Stimulated activated CD4-positive, alpha-beta T cell treated with anti-CD3 and anti-CD28 coated beads, Interleukin-15, amount 100 ng/mL, for 48 hours (primary cell): ENCODE measurements around the gene CCDC158.

Experiments
- DNase-seq, 2 donors: peaks; one replicate each; pipeline ENCODE4 v3.0.0-alpha.2; 2020; ENCODE audit warnings: low read depth in 2 of 2

Gene CCDC158

DNA sequence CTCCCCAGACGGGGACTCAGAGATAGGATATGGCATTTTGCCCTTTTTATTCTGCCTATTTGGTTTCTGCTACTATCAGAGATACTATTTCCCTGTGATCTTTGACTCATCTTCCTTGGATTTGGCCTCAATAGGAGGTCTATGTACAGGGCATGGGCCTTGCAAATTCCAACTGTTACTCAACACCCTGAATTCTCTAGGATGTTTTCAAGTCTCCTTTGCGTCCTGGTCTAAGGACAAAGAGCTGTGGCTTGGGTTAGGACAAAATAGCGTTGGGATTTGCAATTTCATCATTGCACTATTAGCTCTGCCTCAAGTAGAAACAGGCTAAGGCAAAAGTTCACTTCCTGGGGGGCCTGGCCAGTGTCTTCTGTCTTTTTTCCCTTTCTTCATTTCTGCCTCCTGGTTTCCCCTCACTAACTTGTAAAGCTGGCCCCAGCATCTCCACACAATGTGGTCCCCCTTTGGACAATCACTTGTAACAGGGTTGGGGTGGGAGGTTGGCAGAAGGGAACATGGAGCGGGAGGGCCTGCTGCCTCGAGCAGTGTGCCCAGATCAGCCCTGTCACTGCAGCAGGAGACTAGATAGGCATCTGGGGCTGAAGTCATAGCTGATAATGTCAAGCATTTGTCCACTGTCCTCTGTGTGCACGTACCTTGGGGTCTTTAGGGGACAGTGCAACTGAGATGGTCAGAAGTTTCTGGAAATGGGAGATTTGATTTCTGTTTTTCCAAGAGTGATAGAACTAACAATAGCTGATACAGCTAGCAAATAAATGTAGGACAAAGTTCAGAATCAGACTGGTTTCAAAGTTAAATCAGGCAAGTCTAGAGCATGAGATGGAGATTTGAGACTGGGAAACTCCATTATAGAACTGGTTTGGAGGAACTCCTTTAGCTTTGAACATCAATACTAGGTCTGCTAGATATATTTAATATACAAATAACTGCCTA, 140.2 kb downstream of the CCDC158 start:
- no peak for DNase-seq

DNA sequence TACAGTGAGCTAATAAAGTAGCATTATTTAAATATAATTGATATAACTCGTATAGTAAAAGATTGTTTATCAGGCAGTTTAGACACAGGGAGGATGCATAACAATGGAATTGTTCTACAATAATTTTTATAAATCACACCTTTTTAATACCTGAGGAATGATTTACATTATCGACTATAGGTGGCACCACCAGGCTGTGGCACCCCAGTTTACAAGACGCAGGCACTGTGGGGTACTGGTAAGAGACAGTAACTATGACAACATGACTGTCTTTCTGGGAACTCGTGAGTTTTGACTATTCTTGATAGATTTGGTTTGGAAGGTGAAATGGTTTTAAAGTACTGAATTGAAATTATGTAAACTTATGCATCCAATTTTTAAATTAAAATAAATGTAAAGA, 141.5 kb downstream of the CCDC158 start:
- no peak for DNase-seq

DNA sequence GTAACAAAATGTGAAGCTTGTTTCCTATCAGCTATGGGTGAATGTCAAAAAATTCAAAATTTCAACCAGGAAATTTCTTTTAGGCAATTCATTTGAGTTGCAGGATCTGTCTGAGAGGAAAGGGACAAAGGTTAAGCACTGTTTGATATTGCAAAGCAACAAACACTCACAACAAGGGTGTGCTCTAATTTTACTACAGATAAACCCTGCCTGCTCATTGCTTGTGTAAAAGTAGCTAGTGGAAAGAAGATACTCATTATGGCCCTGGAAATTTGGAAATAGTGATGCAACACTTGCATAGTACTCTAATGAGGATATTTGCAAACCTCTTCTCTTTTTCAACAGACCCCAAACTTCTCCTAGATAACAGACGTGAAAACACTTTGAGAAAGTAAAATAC, 142.4 kb downstream of the CCDC158 start:
- no peak for DNase-seq

DNA sequence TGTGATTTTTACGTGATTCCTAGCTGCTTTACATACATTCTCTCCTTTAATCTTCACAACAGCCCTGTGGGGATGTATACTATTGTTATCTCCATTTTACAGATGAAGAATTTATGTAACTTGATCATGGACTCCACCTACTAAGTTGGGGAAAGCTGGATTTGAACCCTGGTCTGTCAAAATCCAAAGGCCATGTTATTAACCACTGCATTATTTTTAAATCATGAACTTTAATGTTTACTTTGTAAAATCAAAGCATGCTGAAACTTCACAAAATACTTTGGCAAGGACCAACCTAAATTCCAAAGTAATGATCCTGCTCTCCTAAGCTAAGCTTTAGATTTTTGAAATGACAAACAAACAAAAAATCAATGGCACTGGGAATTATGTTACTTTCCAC, 143.3 kb downstream of the CCDC158 start:
- DNase-seq, result no peak

DNA sequence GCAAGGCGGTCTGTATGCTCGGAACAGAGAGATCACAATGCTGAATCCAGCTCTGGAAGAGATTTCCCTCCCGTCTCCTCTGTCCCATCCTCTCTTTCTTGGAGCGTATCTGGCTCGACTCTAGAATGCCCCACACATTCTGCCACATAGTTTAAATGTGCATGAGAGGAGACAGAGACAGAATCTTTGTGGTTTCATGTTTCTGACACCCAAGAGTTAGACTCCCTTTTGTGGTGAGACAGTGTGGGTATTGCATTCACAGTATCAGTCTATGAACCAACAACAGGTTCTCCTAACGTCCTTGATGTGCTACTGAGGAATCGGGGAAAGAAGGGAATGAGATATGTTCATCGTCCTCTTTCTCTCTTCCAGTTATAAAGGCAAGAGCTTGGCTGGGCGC, 144.1 kb downstream of the CCDC158 start:
- DNase-seq, result no peak

DNA sequence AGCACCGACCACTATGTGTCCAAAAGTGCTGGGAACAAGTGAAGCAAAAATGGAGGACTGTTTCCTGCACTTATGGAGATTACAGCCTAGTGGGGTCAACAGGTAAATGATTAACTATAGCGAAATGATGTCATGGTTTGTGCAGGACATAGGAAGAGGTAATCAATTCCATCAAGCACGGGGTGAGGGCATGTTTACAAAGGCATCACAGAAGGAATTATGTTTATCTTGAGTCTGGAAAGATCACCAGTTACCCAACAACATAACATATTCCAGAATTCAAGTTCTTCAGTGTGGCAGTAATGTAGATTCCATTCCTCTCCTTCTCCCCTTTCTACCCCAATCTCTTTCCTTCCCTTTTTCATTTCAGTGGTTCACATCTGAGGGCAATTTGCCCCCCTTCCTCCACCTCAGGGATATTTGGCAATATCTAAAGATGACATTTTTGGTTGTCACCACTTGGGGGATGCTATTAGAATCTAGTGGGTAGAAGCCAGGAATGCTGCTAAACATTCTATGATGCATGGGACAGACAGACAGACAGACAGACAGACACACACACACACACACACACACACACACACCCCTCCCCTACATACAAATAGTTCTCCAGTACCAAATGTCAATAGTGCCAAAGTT, 145.3 kb downstream of the CCDC158 start:
- DNase-seq, result no peak

DNA sequence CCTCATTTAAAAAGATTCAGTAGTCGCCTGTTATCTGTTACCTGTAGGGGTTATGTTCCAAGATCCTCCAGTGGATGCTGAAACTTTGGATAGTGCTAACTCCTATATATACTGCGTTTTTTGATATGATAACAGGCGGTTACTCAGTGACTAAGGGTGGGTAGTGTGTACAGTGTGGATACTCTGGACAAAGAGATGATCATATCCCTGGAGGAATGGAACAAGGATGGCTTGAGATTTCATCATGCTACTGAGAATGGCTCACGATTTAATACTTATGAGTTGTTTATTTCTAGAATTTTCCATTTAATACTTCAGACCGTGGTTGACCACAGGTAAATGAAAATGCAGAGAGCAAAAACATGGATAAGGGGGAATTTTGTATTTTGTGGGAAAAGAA, 147.9 kb downstream of the CCDC158 start:
- DNase-seq, result no peak

DNA sequence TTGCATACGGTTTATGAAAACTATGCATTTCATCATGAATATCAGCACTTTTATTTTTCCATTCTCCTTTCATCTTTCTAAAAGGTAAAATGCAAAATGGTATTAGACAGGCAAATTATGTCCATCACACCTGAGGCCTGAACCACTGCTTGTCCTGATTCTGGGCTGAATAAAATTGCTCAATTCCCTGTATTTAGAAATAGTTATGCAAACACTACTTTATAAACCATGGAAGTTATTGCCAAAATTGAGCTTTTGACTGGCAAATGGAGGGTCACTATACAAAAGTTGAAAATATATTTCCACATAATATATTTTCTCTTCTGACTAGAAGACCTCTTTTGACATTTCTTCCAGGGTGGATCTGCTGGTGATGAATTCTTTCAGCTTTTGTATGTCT, 148.4 kb downstream of the CCDC158 start:
- DNase-seq, result no peak

DNA sequence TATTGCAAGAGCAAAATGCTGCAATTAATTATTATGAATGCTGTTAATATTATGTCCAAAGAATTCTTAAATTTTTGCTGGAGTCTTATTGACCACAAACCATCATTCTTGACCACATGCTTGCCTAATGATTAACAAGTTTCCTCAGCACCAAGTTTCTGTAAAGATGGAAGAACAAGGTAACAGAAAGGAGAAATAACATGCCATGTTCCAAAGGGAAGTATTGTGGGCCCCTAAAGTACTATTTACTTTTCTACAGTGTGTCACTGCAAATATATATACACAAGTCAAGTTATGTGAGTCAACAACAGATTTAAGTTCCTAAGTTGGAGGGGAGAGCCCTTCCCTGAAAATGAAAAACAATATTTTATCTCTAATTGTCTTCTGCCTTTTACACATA, 148.9 kb downstream of the CCDC158 start:
- no peak for DNase-seq

DNA sequence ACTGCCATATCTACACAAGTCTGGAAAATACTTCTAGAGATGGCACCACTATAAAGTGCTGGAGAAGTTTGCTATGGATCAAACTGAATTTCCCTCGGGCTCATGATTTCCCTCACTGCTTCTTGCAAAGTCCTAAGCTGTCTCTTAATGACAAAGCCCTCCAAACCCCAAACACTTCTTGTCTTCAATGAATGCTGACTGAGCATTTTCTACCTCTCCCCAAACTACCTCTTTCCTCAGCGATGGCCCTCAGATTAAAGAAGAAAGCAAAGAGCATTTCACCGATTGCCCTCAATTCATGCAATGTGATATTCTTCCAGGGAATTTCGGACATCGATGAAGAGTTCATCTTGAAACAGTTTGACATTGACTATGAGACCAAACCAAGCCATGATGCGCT, 149.7 kb downstream of the CCDC158 start:
- no peak for DNase-seq

DNA sequence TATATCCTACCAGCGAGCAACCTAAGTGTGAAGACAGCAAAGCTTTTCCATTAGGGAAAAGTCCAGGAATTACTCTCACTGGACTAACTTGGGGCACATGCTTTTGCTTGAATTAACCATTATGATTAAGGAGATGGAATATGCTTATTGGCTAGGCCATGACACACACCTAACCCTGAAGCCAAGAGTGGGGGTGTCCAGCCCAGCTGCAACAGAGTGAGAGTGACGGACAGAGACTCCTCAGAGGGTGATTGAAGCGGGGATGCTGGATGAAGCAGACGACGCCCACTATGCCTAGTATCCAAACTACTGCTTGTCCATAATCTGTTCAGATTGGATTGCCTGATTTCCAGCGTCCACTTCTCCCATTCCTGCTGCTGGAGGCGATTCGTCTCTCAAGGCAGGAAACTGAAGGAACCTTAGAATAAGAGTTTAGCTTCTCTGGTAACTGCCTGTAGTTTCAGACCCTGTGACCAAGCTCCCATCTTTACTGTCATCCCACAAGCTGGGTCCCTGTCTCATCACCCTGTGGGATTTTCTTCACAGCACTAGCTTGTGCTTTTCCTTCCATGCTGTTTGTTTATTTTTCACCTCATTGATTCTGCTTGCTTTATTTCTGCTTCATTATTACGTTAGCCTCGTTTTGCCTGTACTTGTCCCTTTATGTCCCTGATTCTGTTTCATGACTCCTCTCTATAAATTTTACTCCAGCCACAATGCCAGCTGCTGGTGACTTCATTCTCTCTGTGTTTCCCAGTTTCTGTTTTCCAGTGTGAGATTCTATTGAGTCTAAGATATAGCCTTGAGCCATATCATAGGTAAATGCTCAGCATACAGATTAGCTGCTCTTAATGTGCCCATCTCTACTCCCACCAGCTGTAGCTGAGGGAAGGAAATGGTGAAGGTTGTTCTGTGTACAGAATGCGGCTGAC, 150.4 kb downstream of the CCDC158 start:
- DNase-seq, result no peak

DNA sequence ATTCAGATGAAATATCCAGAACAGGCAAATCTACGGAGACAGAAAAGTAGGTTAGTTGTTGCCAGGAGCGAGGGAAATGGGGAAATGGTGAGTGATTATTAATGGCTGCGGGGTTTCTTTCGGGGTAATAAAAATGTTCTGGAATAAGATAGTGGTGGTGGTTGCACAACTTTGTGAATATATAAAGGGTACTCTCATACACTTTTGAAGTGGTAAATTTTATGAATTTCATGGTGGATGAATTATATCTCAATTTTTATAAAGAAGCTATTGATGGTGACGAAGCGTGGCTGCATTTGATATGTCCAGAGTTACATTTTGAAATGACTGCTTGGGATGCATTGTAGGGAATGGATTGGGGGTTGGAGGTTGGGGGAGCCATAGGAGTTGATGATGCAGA, 153.1 kb downstream of the CCDC158 start:
- no peak for DNase-seq

DNA sequence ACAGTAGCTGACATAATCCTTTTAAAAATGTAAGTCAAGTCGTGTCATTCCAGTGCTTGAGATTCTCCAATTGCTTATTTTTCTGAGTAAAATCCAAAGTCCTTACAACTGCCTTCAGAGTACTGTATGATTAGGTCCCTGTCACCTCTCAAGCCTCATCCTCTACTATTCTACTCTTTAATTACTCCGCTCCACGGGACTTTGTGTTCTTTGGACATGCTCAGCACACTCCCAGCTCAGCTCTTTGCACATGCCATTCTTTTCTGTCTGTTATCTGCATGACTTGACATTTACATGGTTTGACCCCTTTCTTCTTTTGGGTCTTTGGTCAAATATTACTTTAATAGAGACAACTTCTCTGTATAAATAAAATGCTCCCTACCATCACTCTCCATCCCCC, 154.3 kb downstream of the CCDC158 start:
- no peak for DNase-seq

DNA sequence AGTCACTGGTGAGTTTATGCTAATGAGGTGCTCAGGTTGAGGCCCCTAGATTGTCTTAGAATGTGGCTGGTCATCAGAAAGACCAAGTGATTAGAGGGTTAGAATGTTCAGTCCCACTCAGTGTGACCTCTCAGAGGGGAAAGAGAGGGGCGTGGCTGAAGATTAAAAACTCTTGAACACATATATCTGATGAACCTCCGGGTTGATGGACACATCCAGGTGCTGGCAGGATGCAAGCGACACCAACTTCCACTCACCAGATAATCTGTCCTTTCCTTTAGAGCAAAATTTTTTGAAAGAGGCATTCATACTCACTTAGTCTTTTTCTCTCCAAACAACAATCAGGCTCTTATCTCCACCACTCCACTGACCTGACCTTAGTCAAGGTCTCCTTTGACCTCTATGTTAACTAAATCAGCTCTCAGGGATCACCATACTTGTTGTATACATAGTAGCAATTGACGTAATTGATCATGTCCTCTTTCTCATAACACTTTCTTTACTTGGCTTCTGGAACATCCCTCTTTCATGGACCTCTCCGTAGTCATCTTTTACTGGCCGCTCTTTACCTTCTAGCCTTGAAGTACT, 155.2 kb downstream of the CCDC158 start:
- DNase-seq, result no peak
